ENCODE measurements around the gene ZNF419. TPM values are rescaled to one million over a fixed set of nuclear protein-coding genes. Genes with fewer than 3 reads are reported as not detected.

The ZNF419 gene
- total RNA-seq, 1 experiment from 2014 or later = 1.9 TPM

DNA sequence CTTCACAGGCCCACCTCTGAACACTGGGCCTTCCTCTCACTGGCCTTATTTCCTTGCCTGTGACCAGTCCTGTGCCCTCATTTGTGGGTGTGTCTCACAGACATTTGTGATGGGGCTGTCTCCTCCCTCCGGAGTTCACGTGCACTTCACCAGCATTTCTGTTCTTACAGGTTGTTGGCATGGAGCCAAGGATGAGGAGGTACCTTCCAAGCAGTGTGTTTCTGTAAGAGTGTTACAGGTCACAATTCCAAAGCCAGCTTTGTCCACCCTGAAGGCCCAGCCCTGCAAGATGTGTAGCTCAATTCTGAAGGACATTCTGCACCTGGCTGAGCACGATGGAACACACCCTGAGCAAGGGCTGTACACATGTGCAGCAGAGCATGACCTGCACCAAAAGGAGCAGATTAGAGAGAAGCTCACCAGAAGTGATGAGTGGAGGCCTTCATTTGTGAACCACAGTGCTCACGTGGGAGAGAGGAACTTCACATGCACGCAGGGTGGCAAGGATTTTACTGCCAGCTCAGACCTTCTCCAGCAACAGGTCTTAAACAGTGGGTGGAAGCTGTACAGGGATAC lies 44.3 kb upstream of the ZNF419 start:
- POLR2A ChIA-PET = no interaction called here

DNA sequence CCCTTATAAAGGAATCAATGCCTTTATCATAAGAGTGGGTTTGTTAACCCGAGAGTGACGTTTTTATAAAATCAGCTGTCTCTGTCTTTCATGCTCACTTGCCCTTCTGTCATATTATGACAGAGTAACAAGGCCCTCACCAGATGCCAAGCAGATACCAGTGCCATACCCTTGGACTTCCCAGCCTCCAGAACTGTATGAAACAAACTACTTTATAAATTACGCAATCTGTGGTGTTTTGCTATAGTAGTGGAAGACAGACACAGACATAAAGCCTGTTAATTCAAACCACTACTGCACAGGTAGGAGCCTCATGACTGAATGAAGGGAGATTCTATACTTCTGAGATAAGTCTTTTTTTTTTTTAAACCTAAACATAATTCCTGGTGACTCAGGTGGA lies 35.2 kb upstream of the ZNF419 start:
- no TSS peak for BruUV-seq (replicated peaks)
- no peak for ATAC-seq

More for the DNA sequence above, 44.3 kb upstream of the ZNF419 start:
- Histone ChIP-seq H3K4me2 (ENCODE audit: low read length) (no peak overlapping the region), H3K36me3 (ENCODE audit: control insufficient read depth in 1 of 2, insufficient read depth in 2 of 2, low read length in 2 of 2) (peaks cover 10 to 31% of the 10 kb centered on the region in 2 experiments; a peak in 3 of 4 replicates), H3K27me3 (ENCODE audit: insufficient read depth, low read length) (no peaks in the 10 kb centered on the region), H4K20me1 (ENCODE audit: insufficient read depth) (no peaks in the 10 kb centered on the region), H3K9me2 (ENCODE audit: insufficient read depth) (no peaks in the 10 kb centered on the region), H3K4me1 (ENCODE audit: control insufficient read depth in 1 of 2, insufficient read depth in 2 of 2, low read length in 2 of 2) (no peaks in the 10 kb centered on the region), H3K4me3 (replicated peaks in 1 of 2; ENCODE audit: low read depth in 1 of 2, low read length in 2 of 2) (no peak overlapping the region), H3K79me2 (ENCODE audit: insufficient read depth, low read length) (peaks cover 39% of the 10 kb centered on the region), H2AFZ (ENCODE audit: low read depth, low read length, poor library complexity, severe bottlenecking) (no peak overlapping the region), H3K9ac (ENCODE audit: low read length) (no peak overlapping the region), H3K27ac (ENCODE audit: low read depth, low read length) (no peak overlapping the region), H3K9me3 (ENCODE audit: control insufficient read depth in 1 of 2, insufficient read depth in 1 of 2, low read depth in 1 of 2, low read length in 2 of 2) (peaks cover 0 to 9% of the 10 kb centered on the region in 2 experiments; a peak in 2 of 4 replicates)
- TF ChIP-seq, protein P1, sequence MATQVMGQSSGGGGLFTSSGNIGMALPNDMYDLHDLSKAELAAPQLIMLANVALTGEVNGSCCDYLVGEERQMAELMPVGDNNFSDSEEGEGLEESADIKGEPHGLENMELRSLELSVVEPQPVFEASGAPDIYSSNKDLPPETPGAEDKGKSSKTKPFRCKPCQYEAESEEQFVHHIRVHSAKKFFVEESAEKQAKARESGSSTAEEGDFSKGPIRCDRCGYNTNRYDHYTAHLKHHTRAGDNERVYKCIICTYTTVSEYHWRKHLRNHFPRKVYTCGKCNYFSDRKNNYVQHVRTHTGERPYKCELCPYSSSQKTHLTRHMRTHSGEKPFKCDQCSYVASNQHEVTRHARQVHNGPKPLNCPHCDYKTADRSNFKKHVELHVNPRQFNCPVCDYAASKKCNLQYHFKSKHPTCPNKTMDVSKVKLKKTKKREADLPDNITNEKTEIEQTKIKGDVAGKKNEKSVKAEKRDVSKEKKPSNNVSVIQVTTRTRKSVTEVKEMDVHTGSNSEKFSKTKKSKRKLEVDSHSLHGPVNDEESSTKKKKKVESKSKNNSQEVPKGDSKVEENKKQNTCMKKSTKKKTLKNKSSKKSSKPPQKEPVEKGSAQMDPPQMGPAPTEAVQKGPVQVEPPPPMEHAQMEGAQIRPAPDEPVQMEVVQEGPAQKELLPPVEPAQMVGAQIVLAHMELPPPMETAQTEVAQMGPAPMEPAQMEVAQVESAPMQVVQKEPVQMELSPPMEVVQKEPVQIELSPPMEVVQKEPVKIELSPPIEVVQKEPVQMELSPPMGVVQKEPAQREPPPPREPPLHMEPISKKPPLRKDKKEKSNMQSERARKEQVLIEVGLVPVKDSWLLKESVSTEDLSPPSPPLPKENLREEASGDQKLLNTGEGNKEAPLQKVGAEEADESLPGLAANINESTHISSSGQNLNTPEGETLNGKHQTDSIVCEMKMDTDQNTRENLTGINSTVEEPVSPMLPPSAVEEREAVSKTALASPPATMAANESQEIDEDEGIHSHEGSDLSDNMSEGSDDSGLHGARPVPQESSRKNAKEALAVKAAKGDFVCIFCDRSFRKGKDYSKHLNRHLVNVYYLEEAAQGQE (IDR thresholded peaks at IDR 0.05; ENCODE audit: low read depth) = no peak
- TF ChIP-seq RAD21 (IDR thresholded peaks at IDR 0.05; ENCODE audit: low read depth) = no peak
- TF ChIP-seq EGR1 (IDR thresholded peaks at IDR 0.05; ENCODE audit: low read depth) = no peak
- no peak for TF ChIP-seq SRF (IDR thresholded peaks at IDR 0.05; ENCODE audit: low read depth)
- ChIA-PET RAD21 (ENCODE audit: low non-redundant PET in 1 of 2, low total read pairs in 2 of 2, uncharacterized antibody in 2 of 2, unreplicated experiment in 2 of 2) (no interaction called here), CTCF (no interaction called here)
- DNase-seq (ENCODE audit: low read depth, low spot score) (no peak), ATAC-seq (no peak)
- no TSS peak for BruUV-seq (replicated peaks)
- intact Hi-C loops (cut with micrococcal nuclease) = no loop called here

More for the DNA sequence above, 35.2 kb upstream of the ZNF419 start:
- intact Hi-C loops (cut with micrococcal nuclease) = no loop called here
- H3K27me3 ChIP-seq (ENCODE audit: insufficient read depth, low read length) = no peaks in the 10 kb centered on the region
- H3K27ac ChIP-seq (ENCODE audit: low read depth, low read length) = no peak overlapping the region
- H3K79me2 ChIP-seq (ENCODE audit: insufficient read depth, low read length) = no peaks in the 10 kb centered on the region
- no peaks in the 10 kb centered on the region for H4K20me1 ChIP-seq (ENCODE audit: insufficient read depth)
- H3K9me3 ChIP-seq (ENCODE audit: control insufficient read depth in 1 of 2, insufficient read depth in 1 of 2, low read depth in 1 of 2, low read length in 2 of 2) = peaks cover 0 to 6% of the 10 kb centered on the region in 2 experiments; a peak in 2 of 4 replicates
- no peaks in the 10 kb centered on the region for H3K36me3 ChIP-seq (ENCODE audit: control insufficient read depth in 1 of 2, insufficient read depth in 2 of 2, low read length in 2 of 2)
- RAD21 ChIA-PET (ENCODE audit: low non-redundant PET in 1 of 2, low total read pairs in 2 of 2, uncharacterized antibody in 2 of 2, unreplicated experiment in 2 of 2) = no interaction called here
- H3K4me2 ChIP-seq (ENCODE audit: low read length) = no peak overlapping the region
- H3K4me3 ChIP-seq (replicated peaks in 1 of 2; ENCODE audit: low read depth in 1 of 2, low read length in 2 of 2) = no peak overlapping the region
- CTCF ChIA-PET = no interaction called here
- no peaks in the 10 kb centered on the region for H3K4me1 ChIP-seq (ENCODE audit: control insufficient read depth in 1 of 2, insufficient read depth in 2 of 2, low read length in 2 of 2)
- POLR2A ChIA-PET = no interaction called here
- no peak overlapping the region for H3K9ac ChIP-seq (ENCODE audit: low read length)
- DNase-seq (ENCODE audit: low read depth, low spot score) = no peak
- no peak overlapping the region for H2AFZ ChIP-seq (ENCODE audit: low read depth, low read length, poor library complexity, severe bottlenecking)
- TF ChIP-seq POLR2A (IDR thresholded peaks at IDR 0.05; ENCODE audit: borderline replicate concordance, extremely low read depth, insufficient read depth, insufficient read length) = no peak
- no peaks in the 10 kb centered on the region for H3K9me2 ChIP-seq (ENCODE audit: insufficient read depth)

All from HCT116 (cell line).